HepG2 (cell line): ENCODE results near the gene WWC1. TPM values are rescaled to one million over a fixed set of nuclear protein-coding genes. Genes with fewer than 3 reads are reported as not detected.

ENCODE experiments used
- ASH2L ChIP-seq: fragments of 300-600, 200-600 bp; sonication (generic); IDR thresholded peaks from 2 replicates; pipeline ENCODE4 v1.7.0; 2017; ENCODE audit warnings: low read depth, mild to moderate bottlenecking, moderate library complexity, mixed read lengths, low read length; ENCODE audit not compliant: insufficient read length
- JARID2 ChIP-seq: sonication (generic); formaldehyde crosslinking; IDR thresholded peaks from 2 replicates; pipeline ENCODE4 v1.8.1; 2023; ENCODE audit warnings: missing genetic modification reagents, inconsistent platforms; ENCODE audit not compliant: insufficient replicate concordance
- LRRFIP1 ChIP-seq: sonication (generic); formaldehyde crosslinking; conservative IDR thresholded peaks from 2 replicates; pipeline ENCODE4 v1.4.0; 2020; ENCODE audit warnings: missing genetic modification reagents
- PTBP1 ChIP-seq: fragments of 200-400 bp; formaldehyde crosslinking; IDR thresholded peaks from 2 replicates; pipeline ENCODE4 v1.6.1; 2018; ENCODE audit warnings: low read length, low read depth; ENCODE audit not compliant: poor library complexity, severe bottlenecking
- SP4 ChIP-seq: sonication (generic); formaldehyde crosslinking; IDR thresholded peaks from 2 replicates; pipeline ENCODE4 v1.8.1; 2023; ENCODE audit warnings: mild to moderate bottlenecking, missing genetic modification reagents
- TBP ChIP-seq: sonication (generic); formaldehyde crosslinking; IDR thresholded peaks from 2 replicates; pipeline ENCODE4 v1.5.0; 2020; ENCODE audit warnings: missing genetic modification reagents
- THYN1 ChIP-seq: sonication (generic); formaldehyde crosslinking; IDR thresholded peaks from 2 replicates; pipeline ENCODE4 v1.8.1; 2023; ENCODE audit warnings: low read depth, mild to moderate bottlenecking, moderate library complexity, missing genetic modification reagents, borderline replicate concordance
- XBP1 ChIP-seq: sonication (generic); formaldehyde crosslinking; IDR thresholded peaks from 2 replicates; pipeline ENCODE4 v1.5.0; 2020; ENCODE audit warnings: missing genetic modification reagents
- ZBTB39 ChIP-seq: sonication (generic); formaldehyde crosslinking; IDR thresholded peaks from 2 replicates; pipeline ENCODE4 v1.5.0; 2020; ENCODE audit warnings: missing genetic modification reagents
- ZC3H13 ChIP-seq: sonication (generic); formaldehyde crosslinking; IDR thresholded peaks from 2 replicates; pipeline ENCODE4 v1.8.1; 2023; ENCODE audit warnings: mild to moderate bottlenecking, missing genetic modification reagents, moderate library complexity
- ZNF121 ChIP-seq: sonication (generic); formaldehyde crosslinking; IDR thresholded peaks from 2 replicates; pipeline ENCODE4 v1.5.0; 2020; ENCODE audit warnings: mild to moderate bottlenecking, missing genetic modification reagents
- ZNF224 ChIP-seq: sonication (generic); formaldehyde crosslinking; IDR thresholded peaks from 2 replicates; pipeline ENCODE4 v1.5.0; 2020; ENCODE audit warnings: mild to moderate bottlenecking, missing genetic modification reagents
- ZNF234 ChIP-seq: sonication (generic); formaldehyde crosslinking; conservative IDR thresholded peaks from 2 replicates; pipeline ENCODE4 v1.5.1; 2020; ENCODE audit warnings: mild to moderate bottlenecking, missing genetic modification reagents
- ZNF691 ChIP-seq: sonication (generic); formaldehyde crosslinking; IDR thresholded peaks from 2 replicates; pipeline ENCODE4 v1.4.0; 2020; ENCODE audit warnings: missing genetic modification reagents, low read depth, mild to moderate bottlenecking, borderline replicate concordance
- ZNF704 ChIP-seq: sonication (generic); formaldehyde crosslinking; IDR thresholded peaks from 2 replicates; pipeline ENCODE4 v1.8.1; 2023; ENCODE audit warnings: mild to moderate bottlenecking, inconsistent platforms, moderate library complexity, missing genetic modification reagents, borderline replicate concordance
- ZSCAN31 ChIP-seq: sonication (generic); formaldehyde crosslinking; IDR thresholded peaks from 2 replicates; pipeline ENCODE4 v1.5.0; 2020; ENCODE audit warnings: low read depth, mild to moderate bottlenecking, missing genetic modification reagents
- polyA plus RNA-seq, 8 experiments: library from polyadenylated mRNA; depleted of rRNA in 3 of 8; stranded (reverse) in 7 of 8; unstranded in 1 of 8; fragments of >200 nt; fragmentation: Illumina TruSeq in 4 of 8; extraction: Trizol in 4 of 8; gene quantifications; 2 replicates each; pipeline versions ENCODE4 v1.2.1 to v1.2.3, GENCODE V29; 2011 to 2016; ENCODE audit warnings: low read depth in 4 of 8, missing spikeins in 1 of 8, mixed read lengths in 1 of 8; ENCODE audit not compliant: insufficient read depth in 1 of 8
- total RNA-seq, 5 experiments: library from RNA; depleted of rRNA; stranded (reverse); fragments of >200 nt; fragmentation: Illumina TruSeq; extraction: Trizol; gene quantifications; 2 replicates each; pipeline ENCODE4 v1.2.3, GENCODE V29; 2016; ENCODE audit warnings: low read depth in 1 of 5
- TF ChIP-seq, protein P1 (sequence below): sonication (generic); formaldehyde crosslinking; IDR thresholded peaks from 2 replicates; pipeline ENCODE4 v1.5.1; 2020; ENCODE audit warnings: missing genetic modification reagents, mild to moderate bottlenecking, borderline replicate concordance
- TF ChIP-seq, protein P2 (sequence below): sonication (generic); formaldehyde crosslinking; IDR thresholded peaks from 2 replicates; pipeline ENCODE4 v1.8.1; 2023; ENCODE audit warnings: mild to moderate bottlenecking, missing genetic modification reagents, borderline replicate concordance
- TF ChIP-seq, protein P3 (sequence below): sonication (generic); formaldehyde crosslinking; IDR thresholded peaks from 2 replicates; pipeline ENCODE4 v1.5.0; 2020; ENCODE audit warnings: mild to moderate bottlenecking, missing genetic modification reagents

WWC1 gene
- total and polyA plus RNA-seq, 2 of the 13 experiments (the other 11 are each of a cell fraction or from before 2014, with no cell fraction given), result 8.3 to 17.9 TPM

DNA sequence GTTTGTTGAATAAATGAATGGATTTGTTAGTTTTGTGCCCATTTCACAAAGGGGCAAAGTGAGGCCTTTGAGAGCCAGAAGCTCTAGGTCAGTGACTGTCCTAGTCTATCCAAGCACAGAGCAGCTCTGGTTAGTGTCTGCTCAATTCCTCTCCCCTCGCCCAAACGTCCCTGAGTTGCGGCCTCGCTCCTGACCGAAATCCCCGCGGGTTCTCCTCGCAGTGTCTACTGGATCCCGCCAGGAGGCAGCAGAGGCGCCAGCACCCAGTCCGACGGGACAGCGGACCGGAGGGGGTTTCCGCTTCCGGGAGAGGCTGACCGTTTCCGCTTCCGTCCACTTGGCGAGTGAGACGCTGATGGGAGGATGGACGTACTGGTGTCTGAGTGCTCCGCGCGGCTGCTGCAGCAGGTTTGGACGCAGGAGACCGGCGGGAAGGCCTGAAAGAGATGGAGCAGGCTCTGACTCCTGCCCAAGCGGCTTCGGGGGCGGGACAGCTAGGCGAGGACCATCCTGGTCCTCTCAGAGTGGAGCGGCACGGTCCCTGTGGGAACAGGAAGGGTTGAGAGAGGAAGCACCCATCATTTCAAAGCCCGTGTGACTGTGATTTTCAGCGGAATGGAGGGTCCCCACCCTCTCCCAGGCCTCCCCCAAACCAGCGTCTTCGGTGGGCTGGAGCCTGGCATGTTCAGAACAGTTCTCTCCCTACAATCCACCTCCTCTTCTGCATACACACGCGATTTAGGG lies 194.9 kb downstream of the WWC1 start, which contains the start of gene RARS1 (continued):
- TF ChIP-seq ZNF224 (CRISPR knock-in tag) (peak; percentile 43; the same call in 1 of the 2 replicates), ZSCAN31 (CRISPR knock-in tag) (peak; percentile 94), THYN1 (CRISPR knock-in tag) (no peak), SP4 (CRISPR knock-in tag) (peak; percentile 85), ASH2L (peak; percentile 84), XBP1 (CRISPR knock-in tag) (no peak), ZNF691 (peak; percentile 80; the same call in 1 of the 2 replicates), ZNF234 (CRISPR knock-in tag) (no peak), LRRFIP1 (CRISPR knock-in tag) (no peak), JARID2 (CRISPR knock-in tag) (no peak), PTBP1 (peak; percentile 85), TBP (no peak), ZNF704 (CRISPR knock-in tag) (no peak; the same call in 1 of the 2 replicates), ZC3H13 (peak; percentile 84; the same call in 1 of the 2 replicates), ZNF121 (CRISPR knock-in tag) (no peak), ZBTB39 (CRISPR knock-in tag) (peak; percentile 65; the same call in 1 of the 2 replicates)
- TF ChIP-seq, protein P1, sequence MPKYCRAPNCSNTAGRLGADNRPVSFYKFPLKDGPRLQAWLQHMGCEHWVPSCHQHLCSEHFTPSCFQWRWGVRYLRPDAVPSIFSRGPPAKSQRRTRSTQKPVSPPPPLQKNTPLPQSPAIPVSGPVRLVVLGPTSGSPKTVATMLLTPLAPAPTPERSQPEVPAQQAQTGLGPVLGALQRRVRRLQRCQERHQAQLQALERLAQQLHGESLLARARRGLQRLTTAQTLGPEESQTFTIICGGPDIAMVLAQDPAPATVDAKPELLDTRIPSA, result no peak
- TF ChIP-seq, protein P2, sequence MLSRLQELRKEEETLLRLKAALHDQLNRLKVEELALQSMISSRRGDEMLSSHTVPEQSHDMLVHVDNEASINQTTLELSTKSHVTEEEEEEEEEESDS (CRISPR knock-in tag), result no peak
- TF ChIP-seq, protein P3, sequence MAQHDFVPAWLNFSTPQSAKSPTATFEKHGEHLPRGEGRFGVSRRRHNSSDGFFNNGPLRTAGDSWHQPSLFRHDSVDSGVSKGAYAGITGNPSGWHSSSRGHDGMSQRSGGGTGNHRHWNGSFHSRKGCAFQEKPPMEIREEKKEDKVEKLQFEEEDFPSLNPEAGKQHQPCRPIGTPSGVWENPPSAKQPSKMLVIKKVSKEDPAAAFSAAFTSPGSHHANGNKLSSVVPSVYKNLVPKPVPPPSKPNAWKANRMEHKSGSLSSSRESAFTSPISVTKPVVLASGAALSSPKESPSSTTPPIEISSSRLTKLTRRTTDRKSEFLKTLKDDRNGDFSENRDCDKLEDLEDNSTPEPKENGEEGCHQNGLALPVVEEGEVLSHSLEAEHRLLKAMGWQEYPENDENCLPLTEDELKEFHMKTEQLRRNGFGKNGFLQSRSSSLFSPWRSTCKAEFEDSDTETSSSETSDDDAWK (CRISPR knock-in tag), result no peak
